Posterior vena cava (tissue), 2 donors: ENCODE measurements around the gene LCOR. TPM values are rescaled to one million over a fixed set of nuclear protein-coding genes. Genes with fewer than 3 reads are reported as not detected.
A peak's percentile ranks its signal among the peaks of the same experiment; 100 is the strongest.
"Not testable (repeated sequence)": the region's sequence is repeated elsewhere in the genome, so short reads cannot be mapped to it uniquely, and the experiment has no call there.

ENCODE experiments used
- DNase-seq: peaks from one replicate; pipeline ENCODE4 v3.0.0-alpha.2; 2020; ENCODE audit warnings: low spot score
- intact Hi-C, 2 donors: fragments of 100-400 bp; cut with DNase I; formaldehyde crosslinking; loops; one replicate each; pipeline versions ENCODE4 v1.14.1 to v1.14.2; 2022 to 2023
- total RNA-seq, 2 donors: library from RNA; stranded (reverse); fragmentation: NEBNext Ultra II Directional; extraction: Animal tissue kit (Norgen Biotek cat#: 25700); gene quantifications; one replicate each; pipeline ENCODE4 v1.2.1, GENCODE V29; 2021
- donor health status: DM: yes; HTN: yes; CAD: no.
- donor health status: DM: yes; HTN: yes; CAD: no.

LCOR gene
- total RNA-seq, 2 donors from 2014 or later = 20.9 to 36.0 TPM

GRCh38 chr10:96833220-96834001 is 1.3 kb downstream of the LCOR start:
- intact Hi-C loops = loop anchor here in 1 of 2 donors (2.0 to 10.0 kb wide), 2 partner anchors 61 to 247 kb away; partner anchors contain the start of gene TM9SF3
- DNase-seq = peak; percentile 83

GRCh38 chr10:96834120-96834519 is 2.0 kb downstream of the LCOR start:
- DNase-seq = no peak
- intact Hi-C loops = loop anchor here in 1 of 2 donors (10.0 kb wide), 1 partner anchor 61 kb away; no protein-coding TSS in a partner anchor

- no peak for DNase-seq
Observed at GRCh38 chr10:96835899-96836298, 3.8 kb downstream of the LCOR start.

GRCh38 chr10:96838529-96838928 is 6.4 kb downstream of the LCOR start:
- intact Hi-C loops = loop anchor here in 1 of 2 donors (10.0 kb wide), 1 partner anchor 56 kb away; no protein-coding TSS in a partner anchor
- DNase-seq = no peak

More at GRCh38 chr10:96835899-96836298, 3.8 kb downstream of the LCOR start:
- intact Hi-C loops = loop anchor here in 1 of 2 donors (10.0 kb wide), 1 partner anchor 59 kb away; no protein-coding TSS in a partner anchor

- no peak for DNase-seq
- intact Hi-C loops = no loop called here
Observed at GRCh38 chr10:96840841-96841518, 8.9 kb downstream of the LCOR start.

GRCh38 chr10:96842896-96843723 is 11.0 kb downstream of the LCOR start:
- intact Hi-C loops = no loop called here
- no peak for DNase-seq

- intact Hi-C loops = no loop called here
Observed at GRCh38 chr10:96843823-96844222, 11.7 kb downstream of the LCOR start.

GRCh38 chr10:96846395-96846794 is 14.3 kb downstream of the LCOR start:
- intact Hi-C loops = no loop called here

More at GRCh38 chr10:96843823-96844222, 11.7 kb downstream of the LCOR start:
- no peak for DNase-seq

GRCh38 chr10:96846926-96847325 is 14.8 kb downstream of the LCOR start:
- no peak for DNase-seq
- intact Hi-C loops = no loop called here

More at GRCh38 chr10:96846395-96846794, 14.3 kb downstream of the LCOR start:
- no peak for DNase-seq

GRCh38 chr10:96847356-96847755 is 15.3 kb downstream of the LCOR start:
- intact Hi-C loops = not testable (repeated sequence)

GRCh38 chr10:96850113-96850512 is 18.0 kb downstream of the LCOR start:
- intact Hi-C loops = no loop called here
- no peak for DNase-seq

More at GRCh38 chr10:96847356-96847755, 15.3 kb downstream of the LCOR start:
- DNase-seq = not testable (repeated sequence)

GRCh38 chr10:96850825-96851224 is 18.7 kb downstream of the LCOR start:
- intact Hi-C loops = no loop called here
- DNase-seq = no peak

GRCh38 chr10:96851281-96851680 is 19.2 kb downstream of the LCOR start:
- intact Hi-C loops = no loop called here
- no peak for DNase-seq

GRCh38 chr10:96856317-96856716 is 24.2 kb downstream of the LCOR start:
- no peak for DNase-seq
- intact Hi-C loops = no loop called here

GRCh38 chr10:96857301-96858012 is 25.4 kb downstream of the LCOR start:
- intact Hi-C loops = no loop called here
- no peak for DNase-seq

- DNase-seq = no peak
- intact Hi-C loops = no loop called here
Observed at GRCh38 chr10:96858038-96858705, 26.1 kb downstream of the LCOR start.

- no peak for DNase-seq
- intact Hi-C loops = no loop called here
Observed at GRCh38 chr10:96858706-96859050, 26.6 kb downstream of the LCOR start.

GRCh38 chr10:96860631-96861277 is 28.7 kb downstream of the LCOR start:
- DNase-seq = no peak
- intact Hi-C loops = loop anchor here in 1 of 2 donors (10.0 kb wide), 1 partner anchor 54 kb away; no protein-coding TSS in a partner anchor
